GM23338 (cell line): ENCODE data around the gene MAMDC2. TPM values are rescaled to one million over a fixed set of nuclear protein-coding genes. Genes with fewer than 3 reads are reported as not detected.

Experiments used
- ATAC-seq: fragments of 200-7000 bp; cut with Tn5 transposase; 3 replicates; pipeline ENCODE4 v1.9.1; 2020
- DNase-seq: peaks from one replicate; pipeline ENCODE4 v3.0.0-alpha.2; 2015; ENCODE audit warnings: low spot score
- H2AFZ ChIP-seq: fragments of 200-600 bp; sonication (generic); 2 replicates; pipeline ENCODE4 v1.8.0; 2016; ENCODE audit warnings: antibody characterized with exemption, mild to moderate bottlenecking, moderate library complexity
- H3F3A ChIP-seq: fragments of 200-600 bp; sonication (generic); replicated peaks from 2 replicates; pipeline ENCODE4 v1.8.0; 2017; ENCODE audit warnings: antibody characterized with exemption, mixed run types, low read depth
- H3K27ac ChIP-seq: fragments of 200-600 bp; sonication (generic); 2 replicates; pipeline ENCODE4 v1.6.1; 2016; ENCODE audit warnings: low read depth
- H3K27me3 ChIP-seq: fragments of 200-600 bp; sonication (generic); 2 replicates; pipeline ENCODE4 v1.8.0; 2016; ENCODE audit warnings: mild to moderate bottlenecking, mixed run types, moderate library complexity; ENCODE audit not compliant: insufficient read depth
- H3K36me3 ChIP-seq: fragments of 200-600 bp; sonication (generic); 2 replicates; pipeline ENCODE4 v1.8.0; 2016; ENCODE audit warnings: mild to moderate bottlenecking; ENCODE audit not compliant: insufficient read depth
- H3K4me1 ChIP-seq: fragments of 200-600 bp; sonication (generic); 2 replicates; pipeline ENCODE4 v1.8.0; 2016; ENCODE audit warnings: mild to moderate bottlenecking, moderate library complexity; ENCODE audit not compliant: insufficient read depth
- H3K4me2 ChIP-seq: fragments of 200-600 bp; sonication (generic); 2 replicates; pipeline ENCODE4 v1.7.1; 2017; ENCODE audit warnings: mixed run types
- H3K4me3 ChIP-seq: fragments of 200-600 bp; sonication (generic); 2 replicates; pipeline ENCODE4 v1.6.1; 2016; ENCODE audit warnings: mixed run types
- H3K79me2 ChIP-seq: fragments of 200-600 bp; sonication (generic); replicated peaks from 2 replicates; pipeline ENCODE4 v1.8.0; 2017; ENCODE audit warnings: mild to moderate bottlenecking; ENCODE audit not compliant: insufficient read depth
- H3K9me2 ChIP-seq: fragments of 200-600 bp; sonication (generic); 2 replicates; pipeline ENCODE4 v1.8.0; 2017; ENCODE audit not compliant: insufficient read depth
- H4K20me1 ChIP-seq: fragments of 200-600 bp; sonication (generic); replicated peaks from 2 replicates; pipeline ENCODE4 v1.8.0; 2017; ENCODE audit warnings: mild to moderate bottlenecking; ENCODE audit not compliant: insufficient read depth
- H3K27ac Mint-ChIP-seq: 2 replicates; pipeline ENCODE4 v1.8.0; 2020; ENCODE audit warnings: inconsistent platforms, mild to moderate bottlenecking, moderate library complexity, mixed read lengths
- H3K27me3 Mint-ChIP-seq: 3 replicates; pipeline ENCODE4 v1.8.0; 2022; ENCODE audit warnings: low read depth, mild to moderate bottlenecking, moderate library complexity, mixed read lengths, inconsistent platforms; ENCODE audit not compliant: insufficient read depth, poor library complexity
- H3K36me3 Mint-ChIP-seq: 3 replicates; pipeline ENCODE4 v1.8.0; 2021; ENCODE audit warnings: low read depth, mild to moderate bottlenecking, inconsistent platforms, moderate library complexity, mixed read lengths
- H3K4me1 Mint-ChIP-seq: 3 replicates; pipeline ENCODE4 v1.8.0; 2020; ENCODE audit warnings: mild to moderate bottlenecking, inconsistent platforms, mixed read lengths
- H3K4me3 Mint-ChIP-seq: 3 replicates; pipeline ENCODE4 v1.8.0; 2021; ENCODE audit warnings: moderate library complexity, mild to moderate bottlenecking, inconsistent platforms, mixed read lengths
- H3K9me3 Mint-ChIP-seq: 3 replicates; pipeline ENCODE4 v1.8.0; 2020; ENCODE audit warnings: moderate library complexity, mild to moderate bottlenecking, inconsistent platforms, mixed read lengths
- CREB1 ChIP-seq: fragments of 250-450 bp; sonication (Bioruptor Pico); IDR thresholded peaks from 2 replicates; pipeline ENCODE4 v1.5.0; 2020; ENCODE audit warnings: low read depth, mild to moderate bottlenecking, moderate library complexity
- CTCF ChIP-seq, 2 experiments: fragments of 200-600 bp in 1 of 2; sonication (generic) in 1 of 2; conservative IDR thresholded peaks; 2 replicates each; pipeline versions ENCODE4 v1.5.1 to v1.6.1; 2016 to 2017; ENCODE audit warnings: antibody characterized with exemption in 2 of 2, low read depth in 2 of 2, mild to moderate bottlenecking in 2 of 2, moderate library complexity in 1 of 2
- ETS1 ChIP-seq: IDR thresholded peaks from 2 replicates; pipeline ENCODE4 v1.6.1; 2016; ENCODE audit warnings: antibody characterized with exemption
- EZH2 ChIP-seq: fragments of 200-600 bp; sonication (generic); IDR thresholded peaks from one replicate; pipeline ENCODE4 v1.8.0; 2017; ENCODE audit warnings: antibody characterized with exemption, mild to moderate bottlenecking, low read depth; ENCODE audit not compliant: unreplicated experiment
- POLR2AphosphoS5 ChIP-seq: IDR thresholded peaks from 2 replicates; pipeline ENCODE4 v1.6.1; 2016; ENCODE audit warnings: antibody characterized with exemption, low read depth
- REST ChIP-seq: IDR thresholded peaks from one replicate; pipeline ENCODE4 v1.6.1; 2018; ENCODE audit warnings: antibody characterized with exemption; ENCODE audit not compliant: unreplicated experiment
- STAT1 ChIP-seq: IDR thresholded peaks from one replicate; pipeline ENCODE4 v1.6.1; 2016; ENCODE audit warnings: antibody characterized with exemption; ENCODE audit not compliant: unreplicated experiment
- ZNF114 ChIP-seq: fragments of 250-450 bp; sonication (Bioruptor Pico); IDR thresholded peaks from 2 replicates; pipeline ENCODE4 v1.5.0; 2020; ENCODE audit warnings: mild to moderate bottlenecking, moderate library complexity
- ZNF331 ChIP-seq: fragments of 250-450 bp; sonication (Bioruptor Pico); IDR thresholded peaks from 2 replicates; pipeline ENCODE4 v1.5.0; 2020; ENCODE audit warnings: low read depth, mild to moderate bottlenecking, moderate library complexity
- ZNF462 ChIP-seq: fragments of 250-450 bp; sonication (Bioruptor Pico); IDR thresholded peaks from 2 replicates; pipeline ENCODE4 v1.5.0; 2020; ENCODE audit warnings: mild to moderate bottlenecking, moderate library complexity
- polyA plus RNA-seq: library from polyadenylated mRNA; unstranded; fragments of >200 nt; fragmentation: Nextera tagmentation; extraction: Ambion mirVana; gene quantifications from 2 replicates; pipeline ENCODE4 v1.2.1, GENCODE V29; 2016
- total RNA-seq: library from RNA; depleted of rRNA; stranded (reverse); fragments of >200 nt; shearing (Covaris generic); gene quantifications from 2 replicates; pipeline ENCODE4 v1.2.3, GENCODE V29; 2014

Gene MAMDC2
- total and polyA plus RNA-seq, 2 experiments from 2014 or later = 7.7 to 19.6 TPM

- ATAC-seq (no peak), DNase-seq (no peak)
- no peaks in the 10 kb centered on the region for H3K79me2 ChIP-seq
- Mint-ChIP-seq H3K4me1 (peaks cover 29% of the 10 kb centered on the region), H3K9me3 (no peaks in the 10 kb centered on the region), H3K27me3 (no peaks in the 10 kb centered on the region), H3K4me3 (no peak overlapping the region), H3K36me3 (no peaks in the 10 kb centered on the region), H3K27ac (no peak overlapping the region)
- H3F3A ChIP-seq = no peaks in the 10 kb centered on the region
- H4K20me1 ChIP-seq = no peaks in the 10 kb centered on the region; the same call in 1 of the 2 replicates
- no peak overlapping the region for H2AFZ ChIP-seq
- no peaks in the 10 kb centered on the region for H3K27me3 ChIP-seq
- H3K36me3 ChIP-seq = no peaks in the 10 kb centered on the region
- H3K9me2 ChIP-seq = no peaks in the 10 kb centered on the region
- no peak for TF ChIP-seq EZH2
- H3K4me1 ChIP-seq = peaks cover 53% of the 10 kb centered on the region
- H3K4me2 ChIP-seq = no peak overlapping the region
- no peak overlapping the region for H3K27ac ChIP-seq
- no peak overlapping the region for H3K4me3 ChIP-seq
These were observed 37.5 kb downstream of the MAMDC2 start for GRCh38 chr9:70081120-70081495.

- no peaks in the 10 kb centered on the region for H3F3A ChIP-seq
- Mint-ChIP-seq H3K27me3 (no peaks in the 10 kb centered on the region), H3K36me3 (no peaks in the 10 kb centered on the region), H3K9me3 (no peaks in the 10 kb centered on the region), H3K4me3 (no peak overlapping the region), H3K27ac (no peak overlapping the region), H3K4me1 (peaks cover 29% of the 10 kb centered on the region)
- H3K36me3 ChIP-seq = no peaks in the 10 kb centered on the region
- ATAC-seq (no peak; the same call in 2 of the 3 replicates), DNase-seq (no peak)
- H3K9me2 ChIP-seq = no peaks in the 10 kb centered on the region
- no peaks in the 10 kb centered on the region for H3K27me3 ChIP-seq
- H3K4me3 ChIP-seq = no peak overlapping the region
- H3K4me2 ChIP-seq = no peak overlapping the region
- H3K27ac ChIP-seq = no peak overlapping the region
- peaks cover 49% of the 10 kb centered on the region for H3K4me1 ChIP-seq
- H3K79me2 ChIP-seq = no peaks in the 10 kb centered on the region
- H4K20me1 ChIP-seq = peaks cover 3% of the 10 kb centered on the region; the same call in 1 of the 2 replicates
- no peak overlapping the region for H2AFZ ChIP-seq
- no peak for TF ChIP-seq ZNF114 (CRISPR knock-in tag)
- no peak for TF ChIP-seq REST
- TF ChIP-seq STAT1 = no peak
- no peak for TF ChIP-seq EZH2
- TF ChIP-seq CTCF (conservative IDR thresholded peaks at IDR 0.05; ENCODE audit: low read depth in 2 of 2) = no peak
- TF ChIP-seq ETS1 = no peak
- no peak for TF ChIP-seq ZNF331 (CRISPR knock-in tag)
- TF ChIP-seq POLR2AphosphoS5 = no peak
- no peak for TF ChIP-seq ZNF462 (CRISPR knock-in tag)
- TF ChIP-seq CREB1 (CRISPR knock-in tag) = no peak
These were observed 39.8 kb downstream of the MAMDC2 start for GRCh38 chr9:70083429-70083828.
